Stimulated activated CD4-positive, alpha-beta T cell treated with anti-CD3 and anti-CD28 coated beads, TNF-alpha, amount 100 ng/mL, for 4 hours (primary cell): ENCODE results near the gene KRTAP5-4.
"Not testable (repeated sequence)": the region's sequence is repeated elsewhere in the genome, so short reads cannot be mapped to it uniquely, and the experiment has no call there.

Source experiments
- DNase-seq, 3 experiments: peaks; one replicate each; pipeline ENCODE4 v3.0.0-alpha.2; 2020; ENCODE audit warnings: low read depth in 3 of 3

Gene KRTAP5-4

GRCh38 chr11:1637628-1638027 lies 15.7 kb upstream of the KRTAP5-4 start:
- no peak for DNase-seq

- DNase-seq = no peak
Measured at GRCh38 chr11:1636291-1636950, 14.5 kb upstream of the KRTAP5-4 start.

GRCh38 chr11:1633864-1634263 lies 11.9 kb upstream of the KRTAP5-4 start:
- no peak for DNase-seq

- DNase-seq = no peak
Measured at GRCh38 chr11:1632053-1632714, 10.2 kb upstream of the KRTAP5-4 start.

- no peak for DNase-seq
Measured at GRCh38 chr11:1631066-1631568, 9.2 kb upstream of the KRTAP5-4 start.

GRCh38 chr11:1630271-1630670 lies 8.3 kb upstream of the KRTAP5-4 start:
- DNase-seq = no peak

GRCh38 chr11:1629326-1630185 lies 7.6 kb upstream of the KRTAP5-4 start, which contains the start of gene KRTAP5-5:
TSS of gene KRTAP5-5 (plus strand) at chr11:1629775. CDS start at chr11:1629841, 66 bp downstream.
- no peak for DNase-seq

GRCh38 chr11:1628506-1629325 lies 6.8 kb upstream of the KRTAP5-4 start:
- DNase-seq = peak; percentile 14 to 40 (median 33)

- DNase-seq = no peak
Measured at GRCh38 chr11:1625541-1625940, 3.6 kb upstream of the KRTAP5-4 start.

GRCh38 chr11:1624621-1625020 lies 2.7 kb upstream of the KRTAP5-4 start:
- DNase-seq = no peak

GRCh38 chr11:1623716-1624115 lies 1.8 kb upstream of the KRTAP5-4 start:
- DNase-seq = no peak

GRCh38 chr11:1619449-1619848 lies 2.5 kb downstream of the KRTAP5-4 start:
- DNase-seq = no peak

GRCh38 chr11:1618231-1618630 lies 3.7 kb downstream of the KRTAP5-4 start:
- DNase-seq = no peak

- DNase-seq = no peak
Measured at GRCh38 chr11:1608363-1608762, 13.6 kb downstream of the KRTAP5-4 start, which contains the start of gene KRTAP5-3. TSS of gene KRTAP5-3 (minus strand) at chr11:1608463. CDS start at chr11:1608385, 78 bp downstream.

- DNase-seq = not testable (repeated sequence)
Measured at GRCh38 chr11:1607901-1608300, 14.0 kb downstream of the KRTAP5-4 start.

- DNase-seq = not testable (repeated sequence)
Measured at GRCh38 chr11:1607156-1607845, 14.6 kb downstream of the KRTAP5-4 start.

GRCh38 chr11:1605923-1606322 lies 16.0 kb downstream of the KRTAP5-4 start:
- not testable (repeated sequence) for DNase-seq

- DNase-seq = no peak
Measured at GRCh38 chr11:1604711-1605110, 17.2 kb downstream of the KRTAP5-4 start.

GRCh38 chr11:1604181-1604580 lies 17.8 kb downstream of the KRTAP5-4 start:
- DNase-seq = no peak

- DNase-seq = no peak
Measured at GRCh38 chr11:1603629-1604028, 18.3 kb downstream of the KRTAP5-4 start.

- DNase-seq = not testable (repeated sequence)
Measured at GRCh38 chr11:1601663-1602062, 20.3 kb downstream of the KRTAP5-4 start.
